NT2/D1 (cell line): ENCODE results near the gene NPHP3.
"Not testable (repeated sequence)": the region's sequence is repeated elsewhere in the genome, so short reads cannot be mapped to it uniquely, and the experiment has no call there.

Experiments used
- DNase-seq: peaks from one replicate; pipeline ENCODE4 v3.0.0-alpha.2; 2011; ENCODE audit warnings: low read depth, low spot score
- H3K27me3 ChIP-seq: 2 replicates; pipeline ENCODE4 v1.6.0; 2011; ENCODE audit warnings: mild to moderate bottlenecking; ENCODE audit not compliant: insufficient read length, insufficient read depth
- H3K36me3 ChIP-seq: 2 replicates; pipeline ENCODE4 v1.6.1; 2011; ENCODE audit warnings: mild to moderate bottlenecking, low read length, mixed read lengths; ENCODE audit not compliant: insufficient read depth, insufficient read length
- H3K4me1 ChIP-seq: 2 replicates; pipeline ENCODE4 v1.5.1; 2011; ENCODE audit not compliant: insufficient read depth, insufficient read length
- H3K4me3 ChIP-seq: 2 replicates; pipeline ENCODE4 v1.5.1; 2011; ENCODE audit warnings: low read depth; ENCODE audit not compliant: insufficient read length
- H3K9ac ChIP-seq: 2 replicates; pipeline ENCODE4 v1.6.0; 2011; ENCODE audit warnings: low read depth; ENCODE audit not compliant: insufficient read length
- H3K9me3 ChIP-seq: 2 replicates; pipeline ENCODE4 v1.5.1; 2011; ENCODE audit warnings: mild to moderate bottlenecking, low read length; ENCODE audit not compliant: insufficient read depth
- SUZ12 ChIP-seq: IDR thresholded peaks from 2 replicates; pipeline ENCODE4 v1.6.1; 2011; ENCODE audit not compliant: insufficient read length, insufficient read depth; ENCODE audit errors: extremely low read depth
- YY1 ChIP-seq: IDR thresholded peaks from 2 replicates; pipeline ENCODE4 v1.6.1; 2011; ENCODE audit not compliant: insufficient read length, insufficient read depth
- ZNF274 ChIP-seq: IDR thresholded peaks from 2 replicates; pipeline ENCODE4 v1.6.1; 2011; ENCODE audit warnings: mild to moderate bottlenecking, low read depth, low read length

Gene NPHP3

GRCh38 chr3:132722165-132723023 lies at the start of gene NPHP3:
TSS of gene NPHP3 (minus strand) at chr3:132722409. CDS start at chr3:132722355, 54 bp downstream.
- DNase-seq = peak; percentile 89
- Histone ChIP-seq H3K4me1 (no peaks in the 10 kb centered on the region), H3K9me3 (no peaks in the 10 kb centered on the region), H3K9ac (peak within 1 kb of the TSS; percentile 95), H3K4me3 (peak within 1 kb of the TSS; percentile 82), H3K27me3 (no peaks in the 10 kb centered on the region), H3K36me3 (peaks cover 17% of the 10 kb centered on the region)
- TF ChIP-seq SUZ12 = no peak
- TF ChIP-seq ZNF274 = no peak
- no peak for TF ChIP-seq YY1

GRCh38 chr3:132758740-132759139 lies 36.5 kb upstream of the NPHP3 start:
- Histone ChIP-seq H3K9me3 (no peaks in the 10 kb centered on the region), H3K36me3 (no peaks in the 10 kb centered on the region), H3K9ac (no peak overlapping the region), H3K4me1 (no peaks in the 10 kb centered on the region), H3K4me3 (no peak overlapping the region), H3K27me3 (no peaks in the 10 kb centered on the region)
- DNase-seq = no peak
- TF ChIP-seq SUZ12 (no peak), YY1 (no peak), ZNF274 (no peak)

GRCh38 chr3:132756108-132756650 lies 34.0 kb upstream of the NPHP3 start:
- Histone ChIP-seq H3K4me1 (no peaks in the 10 kb centered on the region), H3K9me3 (no peaks in the 10 kb centered on the region), H3K4me3 (no peak overlapping the region), H3K27me3 (no peaks in the 10 kb centered on the region), H3K9ac (no peak overlapping the region), H3K36me3 (no peaks in the 10 kb centered on the region)
- TF ChIP-seq YY1 = no peak
- no peak for TF ChIP-seq SUZ12
- no peak for TF ChIP-seq ZNF274
- DNase-seq = no peak

GRCh38 chr3:132753946-132754345 lies 31.7 kb upstream of the NPHP3 start:
- no peak overlapping the region for H3K9ac ChIP-seq
- DNase-seq = no peak
- H3K4me3 ChIP-seq = no peak overlapping the region
- H3K36me3 ChIP-seq = no peaks in the 10 kb centered on the region
- H3K4me1 ChIP-seq = no peaks in the 10 kb centered on the region
- H3K27me3 ChIP-seq = no peaks in the 10 kb centered on the region
- TF ChIP-seq YY1 (no peak), ZNF274 (no peak), SUZ12 (no peak)
- H3K9me3 ChIP-seq = no peaks in the 10 kb centered on the region

GRCh38 chr3:132749786-132750185 lies 27.6 kb upstream of the NPHP3 start:
- H3K4me3 ChIP-seq = no peak overlapping the region
- no peak overlapping the region for H3K9ac ChIP-seq
- DNase-seq = no peak
- TF ChIP-seq ZNF274 (no peak), SUZ12 (no peak), YY1 (no peak)
- no peaks in the 10 kb centered on the region for H3K27me3 ChIP-seq
- H3K4me1 ChIP-seq = peaks cover 4% of the 10 kb centered on the region
- H3K9me3 ChIP-seq = no peaks in the 10 kb centered on the region
- no peaks in the 10 kb centered on the region for H3K36me3 ChIP-seq

GRCh38 chr3:132746720-132747119 lies 24.5 kb upstream of the NPHP3 start:
- DNase-seq, H3K9ac ChIP-seq, H3K4me1 ChIP-seq, H3K27me3 ChIP-seq, H3K4me3 ChIP-seq, H3K36me3 ChIP-seq, H3K9me3 ChIP-seq: not testable (repeated sequence)

GRCh38 chr3:132738314-132738713 lies 16.1 kb upstream of the NPHP3 start:
- DNase-seq = no peak
- no peak for TF ChIP-seq YY1
- TF ChIP-seq SUZ12 = no peak
- no peak for TF ChIP-seq ZNF274
- no peak overlapping the region for H3K4me3 ChIP-seq

More at GRCh38 chr3:132738314-132738713, 16.1 kb upstream of the NPHP3 start:
- Histone ChIP-seq H3K9ac (no peak overlapping the region), H3K9me3 (no peaks in the 10 kb centered on the region), H3K27me3 (no peaks in the 10 kb centered on the region), H3K36me3 (no peaks in the 10 kb centered on the region), H3K4me1 (no peaks in the 10 kb centered on the region)
